Activated naive CD4-positive, alpha-beta T cell treated with anti-CD3 and anti-CD28 coated beads, Interleukin-2, amount 50 U/mL, for 72 hours (primary cell): ENCODE measurements around the gene TBC1D22A. TPM values are rescaled to one million over a fixed set of nuclear protein-coding genes. Genes with fewer than 3 reads are reported as not detected.
A peak's percentile ranks its signal among the peaks of the same experiment; 100 is the strongest.
"Not testable (repeated sequence)": the region's sequence is repeated elsewhere in the genome, so short reads cannot be mapped to it uniquely, and the experiment has no call there.

ENCODE experiments used
- ATAC-seq, 2 donors: fragments of 150-1000 bp; cut with Tn5 transposase; 2 replicates each; pipeline ENCODE4 v1.10.0; 2021; ENCODE audit warnings: mild to moderate bottlenecking in 2 of 2, moderate library complexity in 2 of 2
- DNase-seq, 2 donors: peaks; one replicate each; pipeline ENCODE4 v3.0.0; 2021 to 2022; ENCODE audit warnings: low spot score in 2 of 2
- H3K27ac Mint-ChIP-seq, 2 donors: one replicate each; pipeline ENCODE4 v1.8.0; 2022; ENCODE audit warnings: mild to moderate bottlenecking in 2 of 2, mixed read lengths in 2 of 2
- H3K36me3 Mint-ChIP-seq, 2 donors: one replicate each; pipeline ENCODE4 v1.8.0; 2022; ENCODE audit warnings: mixed read lengths in 2 of 2
- H3K9me3 Mint-ChIP-seq, 2 donors: one replicate each; pipeline ENCODE4 v1.8.0; 2022; ENCODE audit warnings: mixed read lengths in 2 of 2
- total RNA-seq, 2 donors: library from RNA; stranded (reverse); gene quantifications; one replicate each; pipeline ENCODE4 v1.2.3, GENCODE V29; 2022

Gene TBC1D22A
- total RNA-seq, 2 donors from 2014 or later: 17.8 to 50.8 TPM

DNA sequence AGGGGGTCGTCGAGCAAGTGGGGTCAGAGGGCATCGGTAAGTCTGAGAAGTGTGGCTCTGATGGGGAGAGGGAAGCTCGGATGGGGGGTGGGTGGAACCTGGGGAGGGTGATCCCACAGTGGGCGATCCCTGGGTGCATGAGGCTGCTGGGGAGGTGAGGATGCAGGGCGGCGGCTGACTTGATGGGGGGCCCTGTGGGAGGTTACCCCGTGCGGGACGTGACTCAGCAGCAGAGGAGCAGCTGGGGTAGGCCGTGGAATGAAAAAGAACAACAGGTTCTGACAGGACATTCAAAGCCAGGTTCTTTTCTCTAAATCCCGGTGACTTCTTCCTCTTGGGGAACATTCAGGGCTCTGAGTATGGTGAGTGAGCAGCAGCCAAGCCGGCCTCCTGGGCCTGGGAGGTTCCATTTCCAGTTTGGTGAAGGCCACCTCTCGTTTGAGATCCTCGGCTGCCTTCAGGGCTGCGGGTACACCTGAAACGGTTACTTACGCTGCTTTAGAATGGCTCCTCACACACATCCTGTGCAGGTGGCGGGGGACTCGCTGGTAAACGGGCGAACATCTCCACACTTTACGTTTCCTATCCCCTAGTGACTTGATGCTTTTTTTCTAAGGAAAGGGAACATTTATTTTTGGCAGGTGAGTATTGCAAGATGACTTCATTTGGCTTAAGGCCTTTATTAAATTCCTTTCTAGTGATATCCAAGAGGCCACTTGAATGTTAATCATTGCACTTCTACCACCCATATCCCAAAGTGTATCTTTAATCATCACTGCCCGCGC is 278.2 kb downstream of the TBC1D22A start:
- ATAC-seq (no peak), DNase-seq (no peak)
- no peaks in the 10 kb centered on the region for H3K36me3 Mint-ChIP-seq
- no peaks in the 10 kb centered on the region for H3K9me3 Mint-ChIP-seq
- no peak overlapping the region for H3K27ac Mint-ChIP-seq

DNA sequence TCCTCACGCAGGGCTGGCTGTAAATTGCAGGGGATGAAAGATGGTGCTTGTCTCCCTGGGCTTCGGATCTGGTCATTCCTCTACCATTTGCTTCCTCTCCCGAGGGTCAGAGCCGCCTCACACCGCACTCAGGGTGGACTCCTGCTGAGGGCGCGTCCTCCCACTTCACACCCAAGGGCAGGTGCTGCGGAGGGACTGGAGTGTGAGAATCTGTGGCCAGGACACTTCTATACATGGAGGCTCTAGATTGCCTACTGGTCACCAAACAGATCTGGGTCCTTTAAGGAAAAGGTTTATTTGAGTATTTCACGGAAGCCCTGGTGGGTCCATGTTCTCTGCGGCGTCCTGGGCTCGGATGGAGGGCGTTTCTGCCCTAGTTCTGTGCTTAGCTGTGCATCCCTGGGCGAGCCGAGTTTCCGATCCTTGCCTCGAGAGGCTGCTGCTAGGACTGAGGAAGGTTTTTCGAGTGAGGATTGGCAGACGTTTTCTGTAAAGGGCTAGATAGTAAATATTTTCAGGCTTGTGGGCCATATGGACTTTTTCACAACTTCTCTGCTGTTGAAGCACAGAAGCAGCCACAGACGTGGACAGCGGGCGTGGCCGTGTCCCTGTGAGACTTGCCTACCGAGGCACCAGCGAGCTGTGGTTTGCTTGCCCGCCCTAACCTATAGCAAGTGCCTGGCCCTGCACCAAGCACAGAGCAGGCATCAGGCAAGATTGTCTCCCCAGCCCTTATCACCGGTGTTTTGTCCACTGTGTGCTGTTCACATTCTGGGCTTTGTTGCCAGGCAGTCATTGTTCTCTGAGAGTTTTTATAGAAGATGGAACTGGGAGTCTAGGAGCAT is 279.0 kb downstream of the TBC1D22A start:
- no peaks in the 10 kb centered on the region for H3K9me3 Mint-ChIP-seq
- H3K36me3 Mint-ChIP-seq: no peaks in the 10 kb centered on the region
- DNase-seq (no peak), ATAC-seq (no peak)
- peak overlapping the region; percentile 9 to 23 for H3K27ac Mint-ChIP-seq

- H3K27ac Mint-ChIP-seq: peak overlapping the region; percentile 23 to 36
- DNase-seq: no peak
- H3K36me3 Mint-ChIP-seq: no peaks in the 10 kb centered on the region
- ATAC-seq: no peak
- no peaks in the 10 kb centered on the region for H3K9me3 Mint-ChIP-seq
These were observed 279.8 kb downstream of the TBC1D22A start for GRCh38 chr22:47042116-47042825.

GRCh38 chr22:47042861-47043496 is 280.5 kb downstream of the TBC1D22A start:
- DNase-seq (no peak), ATAC-seq (no peak)
- no peaks in the 10 kb centered on the region for H3K9me3 Mint-ChIP-seq
- H3K27ac Mint-ChIP-seq: peak overlapping the region; percentile 23 to 36
- H3K36me3 Mint-ChIP-seq: no peaks in the 10 kb centered on the region

DNA sequence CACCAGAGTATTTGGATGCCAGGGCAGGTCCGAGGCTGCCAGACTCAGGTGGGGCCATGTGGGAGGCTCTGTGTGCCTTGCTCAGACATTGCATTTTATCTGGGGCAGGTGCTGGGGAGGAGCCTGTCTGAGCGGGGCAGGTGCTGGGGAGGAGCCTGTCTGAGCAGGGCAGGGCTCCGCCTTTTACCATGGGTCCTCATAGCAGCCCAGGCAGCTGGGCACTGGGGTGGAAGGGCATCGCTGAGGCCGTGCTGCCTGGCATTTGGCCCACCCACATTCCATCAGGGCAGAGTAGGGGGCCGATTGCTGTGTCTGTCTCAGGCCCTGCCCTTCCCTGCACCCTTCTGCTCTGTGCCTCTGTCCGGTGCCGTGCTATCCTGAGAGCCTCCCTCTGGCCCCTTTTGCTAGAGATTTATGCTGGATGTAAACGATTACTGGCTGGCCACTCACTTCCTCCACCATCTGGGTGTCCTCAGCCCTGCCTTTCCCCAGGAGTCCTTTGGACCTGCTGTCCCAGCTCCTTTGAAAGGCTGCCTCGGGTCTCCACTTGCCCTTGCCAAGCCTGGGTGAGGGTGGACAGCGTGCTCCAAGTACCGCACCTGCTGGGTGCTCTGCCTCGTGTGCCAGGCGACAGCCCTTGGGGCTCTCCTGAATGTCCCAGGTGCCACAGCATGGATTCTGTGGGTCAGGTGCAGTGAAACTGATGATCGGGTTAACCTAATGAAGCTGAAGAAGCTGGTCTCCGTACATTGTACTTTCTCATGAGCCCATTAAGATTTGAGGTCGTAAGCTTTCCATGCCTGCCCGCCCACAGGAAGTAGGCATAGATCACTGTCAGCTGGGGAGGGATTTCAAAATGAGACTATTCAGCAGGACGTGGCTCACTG is 281.6 kb downstream of the TBC1D22A start:
- ATAC-seq (peak; percentile 29 to 31), DNase-seq (no peak)
- Mint-ChIP-seq H3K36me3 (no peaks in the 10 kb centered on the region), H3K27ac (peak overlapping the region; percentile 22 to 23), H3K9me3 (no peaks in the 10 kb centered on the region)

- peak overlapping the region; percentile 23 to 47 for H3K27ac Mint-ChIP-seq
- H3K9me3 Mint-ChIP-seq: no peaks in the 10 kb centered on the region
- no peak for ATAC-seq
- no peak for DNase-seq
- H3K36me3 Mint-ChIP-seq: no peaks in the 10 kb centered on the region
These were observed 282.5 kb downstream of the TBC1D22A start for GRCh38 chr22:47044722-47045535.

- ATAC-seq (no peak), DNase-seq (no peak)
- Mint-ChIP-seq H3K27ac (peak overlapping the region in 1 of 2 donors; percentile 66), H3K9me3 (no peaks in the 10 kb centered on the region), H3K36me3 (no peaks in the 10 kb centered on the region)
These were observed 283.4 kb downstream of the TBC1D22A start for GRCh38 chr22:47045691-47046410.

GRCh38 chr22:47046411-47047065 is 284.1 kb downstream of the TBC1D22A start:
- Mint-ChIP-seq H3K9me3 (no peaks in the 10 kb centered on the region), H3K27ac (peak overlapping the region; percentile 55 to 66), H3K36me3 (no peaks in the 10 kb centered on the region)
- DNase-seq (no peak), ATAC-seq (no peak)

DNA sequence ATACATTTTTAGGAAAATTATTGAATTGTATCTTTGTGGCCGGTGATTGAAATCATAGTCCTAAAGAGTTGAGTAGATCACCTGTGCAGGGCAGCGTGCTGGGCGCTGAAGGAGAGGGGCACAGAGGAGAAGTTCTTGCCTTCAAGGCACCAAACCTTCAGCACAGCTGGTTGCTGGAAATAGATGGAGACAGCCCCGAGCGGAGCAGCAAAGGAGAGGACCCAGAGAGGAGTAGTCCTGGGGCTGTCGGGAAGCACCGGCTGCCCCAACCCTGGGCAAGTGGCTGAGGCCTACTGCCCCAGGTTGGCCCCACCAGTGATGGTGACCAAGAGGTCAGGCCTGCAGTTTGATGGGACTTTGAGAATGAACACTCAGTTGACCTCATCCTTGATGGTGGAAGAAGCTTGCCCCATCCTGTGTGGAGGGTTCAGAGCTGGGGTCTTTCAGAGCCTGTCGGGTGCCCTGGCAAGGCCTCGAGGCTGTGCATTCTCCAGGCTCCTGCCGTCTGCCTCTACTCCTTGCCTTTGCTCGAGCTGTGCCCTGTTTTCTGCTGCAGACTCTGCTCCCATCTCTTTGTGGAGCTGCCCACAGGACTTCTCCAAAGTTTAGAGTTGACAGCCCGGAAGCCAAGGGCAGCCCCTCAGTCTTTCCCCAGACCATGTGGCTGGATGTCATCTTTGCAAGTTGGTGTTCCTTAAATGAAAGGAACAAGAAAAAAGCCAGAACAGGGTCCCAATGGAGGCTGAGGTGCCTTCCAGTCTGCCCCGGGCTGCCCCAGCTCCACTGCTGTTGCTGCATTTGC is 285.1 kb downstream of the TBC1D22A start:
- H3K9me3 Mint-ChIP-seq: no peaks in the 10 kb centered on the region
- no peaks in the 10 kb centered on the region for H3K36me3 Mint-ChIP-seq
- no peak for DNase-seq
- ATAC-seq: no peak
- H3K27ac Mint-ChIP-seq: peak overlapping the region in 1 of 2 donors; percentile 79

DNA sequence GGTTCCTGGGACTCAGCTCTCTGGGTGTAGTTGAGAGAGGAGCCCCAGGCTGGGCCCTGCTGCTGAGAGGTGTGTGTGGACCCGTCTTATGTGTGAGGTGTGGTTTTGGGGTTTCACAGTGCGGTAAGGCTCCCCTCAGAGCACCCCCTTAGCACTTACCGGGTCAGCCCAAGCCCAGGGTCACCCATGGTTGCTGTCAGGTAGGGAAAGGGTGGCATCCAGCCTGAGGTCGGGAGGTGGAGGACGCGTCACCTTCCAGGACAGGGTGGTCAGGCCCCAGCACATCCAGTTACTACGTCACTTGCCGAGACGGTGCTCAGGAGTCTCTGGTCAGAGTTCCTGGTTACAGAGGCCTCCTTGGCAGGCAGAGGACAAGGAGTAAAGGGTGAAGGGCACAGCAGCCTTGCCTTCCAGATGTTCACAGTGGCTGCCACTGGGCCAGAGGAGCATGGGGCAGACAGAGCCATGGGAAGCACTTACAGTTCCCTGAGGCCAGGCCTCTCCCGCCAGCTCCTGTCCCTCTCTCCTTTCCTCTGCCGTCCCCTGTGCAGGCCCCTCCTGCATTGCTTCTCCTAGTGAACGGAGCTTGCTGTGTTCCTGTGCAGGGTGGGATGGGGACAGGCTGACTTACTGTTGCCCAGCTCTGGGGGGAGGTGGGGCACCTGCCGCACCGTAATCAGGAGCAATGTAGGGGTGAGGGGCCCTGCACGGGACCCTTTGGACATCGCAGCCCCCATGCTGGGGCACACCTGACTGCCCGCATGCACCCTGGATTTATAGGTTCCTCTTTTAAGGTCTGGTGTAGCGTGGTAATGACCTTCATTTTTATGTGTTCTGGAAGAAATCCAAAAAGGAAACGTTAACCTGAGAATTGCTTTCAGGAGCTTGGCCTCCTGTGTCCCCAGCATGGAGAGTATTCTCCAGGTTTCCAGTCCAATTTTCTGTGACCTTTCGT is 285.9 kb downstream of the TBC1D22A start:
- DNase-seq (no peak), ATAC-seq (no peak)
- H3K9me3 Mint-ChIP-seq: no peaks in the 10 kb centered on the region
- peak overlapping the region in 1 of 2 donors; percentile 79 for H3K27ac Mint-ChIP-seq
- H3K36me3 Mint-ChIP-seq: no peaks in the 10 kb centered on the region

DNA sequence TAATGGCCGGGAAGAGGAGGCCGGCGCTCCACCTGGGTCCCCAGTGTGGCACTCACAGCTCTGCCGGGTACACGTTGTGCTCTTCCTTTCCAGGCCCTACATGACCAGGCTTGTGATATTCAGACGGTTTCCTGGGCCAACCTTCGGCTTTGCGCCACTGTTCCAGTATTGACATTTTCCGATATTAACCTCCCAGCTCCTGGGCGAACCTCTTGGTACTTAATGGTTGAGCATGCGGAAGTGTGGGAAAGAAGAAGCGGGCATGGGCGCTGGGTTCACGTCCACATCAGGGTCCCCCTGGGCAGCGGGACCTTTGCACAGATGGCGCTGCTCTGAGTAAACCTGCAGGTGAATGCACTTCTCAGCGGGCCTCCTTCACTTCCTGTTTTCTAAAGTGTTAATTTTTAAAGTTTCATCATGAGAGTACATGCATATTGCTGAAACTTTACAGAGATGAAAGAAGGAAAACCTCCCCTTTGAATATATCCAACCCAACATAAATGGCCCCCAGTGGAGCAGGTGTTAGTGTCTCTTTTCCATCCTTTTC is 286.7 kb downstream of the TBC1D22A start:
- Mint-ChIP-seq H3K36me3 (no peaks in the 10 kb centered on the region), H3K9me3 (no peaks in the 10 kb centered on the region), H3K27ac (peak overlapping the region in 1 of 2 donors; percentile 72)
- no peak for ATAC-seq
- no peak for DNase-seq

- H3K27ac Mint-ChIP-seq: peak overlapping the region in 1 of 2 donors; percentile 72
- H3K36me3 Mint-ChIP-seq, ATAC-seq, H3K9me3 Mint-ChIP-seq, DNase-seq: not testable (repeated sequence)
These were observed 287.4 kb downstream of the TBC1D22A start for GRCh38 chr22:47049736-47050400.
